NT2/D1 (cell line): ENCODE data around the gene GGT6.

Experiments used
- SUZ12 ChIP-seq: IDR thresholded peaks from 2 replicates; pipeline ENCODE4 v1.6.1; 2011; ENCODE audit not compliant: insufficient read length, insufficient read depth; ENCODE audit errors: extremely low read depth
- YY1 ChIP-seq: IDR thresholded peaks from 2 replicates; pipeline ENCODE4 v1.6.1; 2011; ENCODE audit not compliant: insufficient read length, insufficient read depth

- TF ChIP-seq SUZ12 (no peak), YY1 (no peak)
Observed at GRCh38 chr17:4523946-4524345, 36.4 kb downstream of the GGT6 start.
